Activated CD8-positive, alpha-beta T cell treated with anti-CD3 and anti-CD28 coated beads for 36 hours (primary cell): ENCODE data around the gene PARVB. TPM values are rescaled to one million over a fixed set of nuclear protein-coding genes. Genes with fewer than 3 reads are reported as not detected.

Experiments used
- ATAC-seq: fragments of 200-7000 bp; cut with Tn5 transposase; one replicate; pipeline ENCODE4 v1.10.0; 2021; ENCODE audit warnings: mild to moderate bottlenecking, moderate library complexity
- CTCF ChIA-PET: fragments of 350-600 bp; sonication (Branson Sonifier 250); formaldehyde crosslinking; loops from one replicate; lab custom pipeline; 2021; ENCODE audit warnings: antibody characterized with exemption; lab: Charles Lee
- POLR2A ChIA-PET: fragments of 350-600 bp; sonication (Branson Sonifier 250); formaldehyde crosslinking; loops from one replicate; lab custom pipeline; 2021; ENCODE audit warnings: antibody characterized with exemption; lab: Charles Lee
- DNase-seq: peaks from one replicate; pipeline ENCODE4 v3.0.0-alpha.2; 2020
- H3K27ac Mint-ChIP-seq: one replicate; pipeline ENCODE4 v1.8.0; 2021; ENCODE audit warnings: mild to moderate bottlenecking, mixed read lengths
- H3K27me3 Mint-ChIP-seq: one replicate; pipeline ENCODE4 v1.8.0; 2021; ENCODE audit warnings: mixed read lengths
- H3K36me3 Mint-ChIP-seq: one replicate; pipeline ENCODE4 v1.8.0; 2021; ENCODE audit warnings: low read depth, mixed read lengths
- H3K4me1 Mint-ChIP-seq: one replicate; pipeline ENCODE4 v1.8.0; 2021; ENCODE audit warnings: low read depth, mixed read lengths
- H3K4me3 Mint-ChIP-seq: one replicate; pipeline ENCODE4 v1.8.0; 2021; ENCODE audit warnings: mild to moderate bottlenecking, moderate library complexity, mixed read lengths
- H3K9me3 Mint-ChIP-seq: one replicate; pipeline ENCODE4 v1.8.0; 2021; ENCODE audit warnings: mixed read lengths
- intact Hi-C: fragments of 100-400 bp; cut with micrococcal nuclease; formaldehyde crosslinking; loops from one replicate; pipeline ENCODE4 v1.10.0; 2022
- total RNA-seq, 2 experiments: library from RNA; stranded (reverse); gene quantifications; one replicate each; pipeline ENCODE4 v1.2.3, GENCODE V29; 2021
- TF ChIP-seq, protein P1 (sequence below): fragments of 200-600 bp; IDR thresholded peaks from one replicate; pipeline ENCODE4 v1.8.0; 2022; ENCODE audit warnings: antibody characterized with exemption, mild to moderate bottlenecking

Gene PARVB
- total RNA-seq, 2 experiments from 2014 or later: 71.0 to 73.1 TPM

DNA sequence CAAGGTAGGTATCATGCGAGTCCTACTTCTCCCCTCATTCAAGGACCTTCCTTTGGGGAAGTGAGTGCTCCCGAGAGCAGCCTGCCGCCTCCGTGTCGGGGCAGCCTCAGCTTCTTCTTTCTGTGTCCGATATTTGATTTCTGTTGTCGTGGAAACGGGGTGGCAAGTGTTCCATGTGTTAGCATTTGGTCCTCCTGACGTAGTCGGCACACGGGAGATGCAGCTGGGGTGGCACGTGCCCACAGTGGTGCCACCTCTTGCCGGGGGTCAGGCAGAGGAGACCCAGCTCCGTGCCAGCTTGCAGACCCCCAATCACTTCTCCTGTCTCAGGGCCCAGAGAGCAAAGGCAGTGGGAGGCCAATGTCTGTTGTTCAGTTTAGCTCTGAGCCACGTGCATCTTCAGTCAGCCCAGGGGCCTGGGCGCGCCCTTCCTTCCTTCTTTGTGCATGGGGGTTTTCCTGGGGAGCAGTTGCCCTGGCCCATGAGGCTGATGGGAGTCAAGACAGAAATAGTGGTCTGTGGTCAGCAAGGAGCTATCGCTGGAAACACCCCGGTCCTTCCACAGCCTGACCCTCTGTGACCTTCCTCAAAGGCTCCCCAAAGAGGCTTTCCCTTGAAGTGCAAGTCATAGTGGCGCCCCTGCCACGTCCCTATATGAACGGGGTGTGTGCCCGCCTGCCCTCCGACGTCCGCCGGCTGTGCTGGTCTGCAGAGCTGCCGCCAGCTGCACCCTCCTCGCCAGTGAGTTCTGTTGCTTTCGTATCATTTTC lies 44.5 kb downstream of the PARVB start:
- peak; percentile 67 for ATAC-seq
- peak overlapping the region; percentile 47 for H3K27ac Mint-ChIP-seq

DNA sequence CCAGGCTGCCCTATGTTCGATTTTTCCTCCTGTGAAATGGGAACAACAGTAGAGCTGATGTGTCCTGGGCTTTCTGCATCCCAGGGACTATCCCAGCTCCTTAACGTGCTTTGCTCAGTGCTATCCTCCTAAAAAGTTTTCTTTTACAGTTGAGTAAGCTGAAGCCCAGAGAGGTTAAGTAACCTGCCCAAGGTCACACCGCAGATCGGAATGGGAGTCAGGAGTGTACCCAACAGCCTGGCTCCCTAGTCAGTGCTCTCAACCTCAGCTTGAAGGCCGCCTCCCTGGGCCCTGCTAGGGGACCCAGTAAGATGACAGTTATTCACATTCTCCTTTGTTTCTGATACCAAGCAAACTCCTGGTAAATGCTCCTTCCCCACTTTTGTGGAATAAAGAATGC lies 45.9 kb downstream of the PARVB start:
- Mint-ChIP-seq H3K27ac (no peak overlapping the region), H3K9me3 (no peaks in the 10 kb centered on the region), H3K36me3 (peaks cover 5% of the 10 kb centered on the region), H3K4me3 (no peak overlapping the region), H3K4me1 (peaks cover 6% of the 10 kb centered on the region), H3K27me3 (peaks cover 4% of the 10 kb centered on the region)
- intact Hi-C loops: no loop called here
- ChIA-PET POLR2A (no interaction called here), CTCF (interaction anchor here (0.6 to 1.8 kb wide), 3 partner anchors 12 to 187 kb away, joined by 4 to 10 read pairs (median 5); no protein-coding TSS in a partner anchor)
- no peak for ATAC-seq
- DNase-seq: no peak
- TF ChIP-seq, protein P1, sequence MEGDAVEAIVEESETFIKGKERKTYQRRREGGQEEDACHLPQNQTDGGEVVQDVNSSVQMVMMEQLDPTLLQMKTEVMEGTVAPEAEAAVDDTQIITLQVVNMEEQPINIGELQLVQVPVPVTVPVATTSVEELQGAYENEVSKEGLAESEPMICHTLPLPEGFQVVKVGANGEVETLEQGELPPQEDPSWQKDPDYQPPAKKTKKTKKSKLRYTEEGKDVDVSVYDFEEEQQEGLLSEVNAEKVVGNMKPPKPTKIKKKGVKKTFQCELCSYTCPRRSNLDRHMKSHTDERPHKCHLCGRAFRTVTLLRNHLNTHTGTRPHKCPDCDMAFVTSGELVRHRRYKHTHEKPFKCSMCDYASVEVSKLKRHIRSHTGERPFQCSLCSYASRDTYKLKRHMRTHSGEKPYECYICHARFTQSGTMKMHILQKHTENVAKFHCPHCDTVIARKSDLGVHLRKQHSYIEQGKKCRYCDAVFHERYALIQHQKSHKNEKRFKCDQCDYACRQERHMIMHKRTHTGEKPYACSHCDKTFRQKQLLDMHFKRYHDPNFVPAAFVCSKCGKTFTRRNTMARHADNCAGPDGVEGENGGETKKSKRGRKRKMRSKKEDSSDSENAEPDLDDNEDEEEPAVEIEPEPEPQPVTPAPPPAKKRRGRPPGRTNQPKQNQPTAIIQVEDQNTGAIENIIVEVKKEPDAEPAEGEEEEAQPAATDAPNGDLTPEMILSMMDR: no peak

More for the DNA sequence above, 44.5 kb downstream of the PARVB start:
- no peak overlapping the region for H3K4me3 Mint-ChIP-seq
- POLR2A ChIA-PET: no interaction called here
- H3K4me1 Mint-ChIP-seq: peaks cover 6% of the 10 kb centered on the region
- peak; percentile 31 for DNase-seq
- CTCF ChIA-PET: interaction anchor here (1.8 kb wide), 1 partner anchor 13 kb away, joined by 10 read pairs; no protein-coding TSS in a partner anchor
- no peaks in the 10 kb centered on the region for H3K9me3 Mint-ChIP-seq
- intact Hi-C loops: no loop called here
- H3K36me3 Mint-ChIP-seq: peaks cover 5% of the 10 kb centered on the region
- TF ChIP-seq, protein P1: no peak
- peaks cover 4% of the 10 kb centered on the region for H3K27me3 Mint-ChIP-seq

DNA sequence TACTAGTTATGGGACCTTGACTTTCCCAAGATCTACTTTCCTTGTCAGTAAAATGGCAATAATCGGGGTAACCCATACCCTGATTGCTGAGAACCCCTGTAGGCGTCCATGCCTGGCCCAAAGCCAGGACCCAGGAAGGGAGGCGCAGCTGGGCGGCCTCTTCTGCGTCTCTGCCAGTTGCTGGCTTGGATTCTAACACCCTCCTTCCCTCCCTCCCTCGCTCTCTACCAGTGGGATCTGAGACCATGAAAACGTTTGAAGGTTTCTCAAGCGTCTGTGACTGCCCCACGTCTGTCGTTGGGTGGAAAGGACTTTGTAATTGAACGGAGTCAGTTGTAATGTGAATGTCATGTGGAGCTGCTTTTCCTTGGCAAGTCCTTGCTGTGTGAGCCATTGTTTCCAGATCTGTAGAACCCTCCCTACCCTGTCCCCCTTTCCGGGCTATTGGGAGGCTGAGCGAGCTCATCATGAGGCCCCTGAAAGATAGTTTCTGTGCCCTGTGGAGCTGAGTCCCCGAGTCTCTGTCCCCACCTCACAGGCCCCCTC lies 47.8 kb downstream of the PARVB start:
- CTCF ChIA-PET: interaction anchor here (1.5 kb wide), 1 partner anchor 14 kb away, joined by 4 read pairs; no protein-coding TSS in a partner anchor
- peaks cover 6% of the 10 kb centered on the region for H3K4me1 Mint-ChIP-seq

DNA sequence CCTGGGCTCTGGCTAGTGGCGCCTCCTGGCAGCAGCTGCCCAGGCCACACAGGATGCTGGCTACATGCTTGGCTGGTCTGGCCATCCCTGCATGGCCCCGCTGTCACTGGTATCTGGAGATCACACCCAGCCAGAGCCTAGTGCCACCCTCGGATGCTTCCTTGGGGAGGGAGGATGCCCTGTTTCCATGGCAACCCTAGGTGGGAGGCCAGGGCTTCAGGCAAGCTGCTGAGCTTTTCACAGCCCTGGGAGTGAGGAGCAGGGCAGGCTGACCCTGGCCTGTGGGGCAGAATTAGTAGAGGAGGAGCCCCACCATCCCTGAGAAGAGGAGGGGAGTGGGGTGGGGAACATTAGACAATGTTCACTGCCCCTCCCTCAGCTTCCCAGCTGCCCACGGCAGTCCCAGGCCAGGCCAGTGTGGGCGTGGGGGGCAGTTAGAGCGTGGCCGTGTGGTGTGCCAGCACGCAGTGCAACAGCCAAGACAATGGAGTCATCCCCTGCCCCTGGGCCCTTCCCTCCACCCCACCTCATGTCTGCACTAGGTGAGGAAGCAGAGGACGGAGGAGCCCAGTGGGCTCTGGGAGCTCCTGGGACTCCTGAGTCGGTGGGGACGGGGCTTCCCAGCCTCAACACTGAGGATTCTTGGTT lies 50.4 kb downstream of the PARVB start:
- no peak overlapping the region for H3K4me3 Mint-ChIP-seq
- ATAC-seq: no peak
- H3K36me3 Mint-ChIP-seq: no peaks in the 10 kb centered on the region
- H3K9me3 Mint-ChIP-seq: no peaks in the 10 kb centered on the region
- intact Hi-C loops: no loop called here
- ChIA-PET POLR2A (no interaction called here), CTCF (no interaction called here)
- H3K27me3 Mint-ChIP-seq: no peaks in the 10 kb centered on the region
- H3K4me1 Mint-ChIP-seq: no peaks in the 10 kb centered on the region
- no peak overlapping the region for H3K27ac Mint-ChIP-seq
- no peak for DNase-seq
- TF ChIP-seq, protein P1: no peak

More for the DNA sequence above, 47.8 kb downstream of the PARVB start:
- no peaks in the 10 kb centered on the region for H3K9me3 Mint-ChIP-seq
- ATAC-seq (no peak), DNase-seq (no peak)
- peaks cover 4% of the 10 kb centered on the region for H3K27me3 Mint-ChIP-seq
- no peak overlapping the region for H3K4me3 Mint-ChIP-seq
- POLR2A ChIA-PET: no interaction called here
- H3K36me3 Mint-ChIP-seq: peaks cover 5% of the 10 kb centered on the region
- no peak overlapping the region for H3K27ac Mint-ChIP-seq
- intact Hi-C loops: no loop called here
- TF ChIP-seq, protein P1: no peak
